ENCODE data around the gene PPP1R9B. TPM values are rescaled to one million over a fixed set of nuclear protein-coding genes. Genes with fewer than 3 reads are reported as not detected.

The PPP1R9B gene
- total RNA-seq, 1 donor, result 53.0 TPM

DNA sequence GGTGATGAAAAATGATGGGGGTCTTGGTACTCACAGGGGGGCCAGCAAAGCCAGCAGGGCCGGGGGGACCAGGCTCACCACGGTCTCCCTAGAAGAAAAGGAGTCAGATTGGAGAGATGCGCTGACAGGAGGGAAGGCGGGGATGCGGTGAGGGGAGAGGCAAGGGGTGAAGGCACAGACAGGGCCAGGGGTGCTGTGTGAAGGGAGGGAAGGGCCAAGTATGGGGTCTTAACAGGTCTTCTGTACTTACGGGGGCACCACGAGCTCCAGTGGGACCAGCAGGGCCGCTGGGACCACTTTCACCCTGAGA lies 39.8 kb upstream of the PPP1R9B start:
- H3K9me3 ChIP-seq (ENCODE audit: low read depth, low read length), result no peaks in the 10 kb centered on the region
- no peaks in the 10 kb centered on the region for H3K27me3 ChIP-seq (ENCODE audit: insufficient read depth, low read length)
- H3K4me3 ChIP-seq (ENCODE audit: low read length), result no peak overlapping the region
- peaks cover 3% of the 10 kb centered on the region for H3K4me1 ChIP-seq (ENCODE audit: insufficient read depth, low read length)

DNA sequence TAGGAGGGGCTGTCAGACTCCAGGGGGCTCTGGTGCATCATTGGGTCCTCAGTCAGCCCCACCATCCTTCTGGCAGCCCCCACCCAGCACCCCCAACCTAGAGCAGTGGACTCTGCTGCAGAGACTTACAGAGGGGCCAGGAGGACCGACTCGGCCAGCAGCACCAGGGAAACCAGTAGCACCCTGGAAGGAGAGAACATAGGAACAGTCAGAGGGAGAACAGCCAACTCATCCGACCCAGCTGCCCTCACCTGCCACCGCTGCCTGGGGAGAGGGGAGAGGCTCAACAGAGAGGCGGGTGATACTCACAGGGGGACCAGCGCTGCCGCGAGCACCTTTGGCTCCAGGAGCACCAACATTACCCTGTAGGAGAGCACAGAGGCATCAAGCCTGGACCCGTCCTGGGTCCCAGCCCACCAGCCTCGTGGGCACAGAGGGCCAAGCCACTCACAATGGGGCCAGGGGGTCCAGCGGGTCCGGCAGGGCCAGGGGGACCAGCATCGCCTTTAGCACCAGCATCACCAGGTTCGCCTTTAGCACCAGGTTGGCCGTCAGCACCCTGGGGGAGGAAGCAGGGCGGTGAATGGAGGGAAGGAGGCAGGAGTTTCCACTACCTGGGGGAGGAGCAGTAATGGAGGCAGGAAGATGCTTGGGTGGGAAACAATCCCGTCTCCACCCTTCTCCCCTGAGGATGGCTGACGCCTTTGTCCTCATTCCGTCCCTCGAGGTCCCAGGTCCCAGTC lies 39.2 kb upstream of the PPP1R9B start:
- peaks cover 8% of the 10 kb centered on the region for H3K4me1 ChIP-seq (ENCODE audit: insufficient read depth, low read length)
- H3K4me3 ChIP-seq (ENCODE audit: low read length), result no peak overlapping the region
- no peaks in the 10 kb centered on the region for H3K27me3 ChIP-seq (ENCODE audit: insufficient read depth, low read length)
- no peaks in the 10 kb centered on the region for H3K9me3 ChIP-seq (ENCODE audit: low read depth, low read length)

DNA sequence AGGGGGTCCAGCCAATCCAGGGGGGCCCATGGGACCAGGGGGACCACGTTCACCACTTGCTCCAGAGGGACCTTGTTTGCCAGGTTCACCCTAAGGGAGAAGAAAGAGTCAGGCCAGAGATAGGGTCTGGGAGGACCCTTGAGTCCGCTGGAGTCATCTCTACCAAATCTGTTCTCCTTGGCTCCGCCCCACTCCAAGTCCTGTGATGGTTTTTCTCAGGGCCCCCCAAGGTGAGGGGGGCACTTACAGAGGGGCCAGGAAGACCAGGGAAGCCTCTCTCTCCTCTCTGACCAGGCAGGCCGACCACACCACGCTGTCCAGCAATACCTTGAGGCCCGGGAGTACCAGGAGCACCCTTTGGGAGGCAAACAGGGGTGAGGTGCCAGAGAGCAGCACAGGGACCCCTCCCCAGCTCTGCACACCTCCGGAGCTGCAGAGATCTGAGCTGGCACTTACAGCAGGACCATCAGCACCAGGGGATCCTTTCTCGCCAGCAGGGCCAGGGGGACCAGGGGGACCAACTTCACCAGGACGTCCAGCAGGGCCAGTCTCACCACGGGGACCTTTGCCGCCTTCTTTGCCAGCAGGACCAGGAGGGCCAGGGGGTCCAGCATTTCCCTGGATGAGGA lies 38.6 kb upstream of the PPP1R9B start:
- Histone ChIP-seq H3K27me3 (ENCODE audit: insufficient read depth, low read length) (no peaks in the 10 kb centered on the region), H3K9me3 (ENCODE audit: low read depth, low read length) (no peaks in the 10 kb centered on the region), H3K4me3 (ENCODE audit: low read length) (no peak overlapping the region), H3K4me1 (ENCODE audit: insufficient read depth, low read length) (peaks cover 15% of the 10 kb centered on the region)

DNA sequence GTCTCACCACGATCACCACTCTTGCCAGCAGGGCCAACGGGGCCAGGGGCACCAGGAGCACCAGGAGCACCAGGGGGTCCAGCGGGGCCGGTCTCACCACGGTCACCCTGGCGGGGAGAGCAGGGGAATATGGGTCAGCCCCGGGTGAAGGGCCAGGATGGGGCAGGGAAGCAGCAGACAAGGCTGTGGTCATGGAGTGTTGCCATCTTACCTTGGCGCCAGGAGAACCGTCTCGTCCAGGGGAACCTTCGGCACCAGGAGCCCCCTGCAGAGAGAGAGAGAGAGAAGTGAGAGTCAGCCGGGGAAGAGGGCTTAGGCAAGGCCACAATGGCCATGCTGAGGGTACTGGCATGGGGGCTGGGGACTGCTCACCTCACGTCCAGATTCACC lies 38.0 kb upstream of the PPP1R9B start:
- Histone ChIP-seq H3K4me3 (ENCODE audit: low read length) (no peak overlapping the region), H3K27me3 (ENCODE audit: insufficient read depth, low read length) (no peaks in the 10 kb centered on the region), H3K4me1 (ENCODE audit: insufficient read depth, low read length) (peaks cover 20% of the 10 kb centered on the region), H3K9me3 (ENCODE audit: low read depth, low read length) (no peaks in the 10 kb centered on the region)

DNA sequence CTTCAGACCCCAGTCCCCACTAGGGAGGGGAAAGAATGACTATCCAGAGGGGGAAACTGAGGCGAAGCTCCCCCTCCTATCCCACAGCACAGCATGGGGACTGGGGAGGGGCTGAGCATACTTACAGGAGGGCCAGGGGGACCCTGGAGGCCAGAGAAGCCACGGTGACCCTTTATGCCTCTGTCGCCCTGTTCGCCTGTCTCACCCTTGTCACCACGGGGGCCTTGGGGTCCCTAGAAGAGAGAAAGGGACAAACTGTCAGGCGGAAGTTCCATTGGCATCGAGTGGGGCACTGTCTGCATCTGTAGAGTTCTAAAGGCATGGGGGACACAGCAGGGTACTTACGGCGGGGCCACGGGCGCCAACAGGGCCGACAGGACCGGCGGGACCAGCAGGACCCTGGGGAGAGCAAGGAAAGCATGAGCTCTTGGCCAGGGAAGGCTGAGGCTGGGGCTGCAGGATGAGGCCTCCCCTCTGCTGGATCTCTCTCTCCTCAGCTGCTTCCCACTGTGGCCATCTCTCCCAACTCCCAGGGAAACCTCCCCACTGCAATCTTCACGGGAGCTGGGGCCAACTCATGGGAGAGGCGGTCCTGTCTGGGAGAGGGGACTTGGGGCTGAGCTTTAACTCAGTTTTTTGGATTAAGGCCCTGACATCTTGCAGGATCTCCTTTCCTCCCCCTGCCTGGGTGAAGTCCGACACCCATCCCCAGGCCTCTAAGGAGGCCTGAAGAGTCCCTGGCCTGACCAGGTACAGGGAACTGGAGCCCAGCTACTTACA lies 37.5 kb upstream of the PPP1R9B start:
- H3K9me3 ChIP-seq (ENCODE audit: low read depth, low read length), result no peaks in the 10 kb centered on the region
- H3K27me3 ChIP-seq (ENCODE audit: insufficient read depth, low read length), result no peaks in the 10 kb centered on the region
- H3K4me1 ChIP-seq (ENCODE audit: insufficient read depth, low read length), result peaks cover 26% of the 10 kb centered on the region
- no peak overlapping the region for H3K4me3 ChIP-seq (ENCODE audit: low read length)

DNA sequence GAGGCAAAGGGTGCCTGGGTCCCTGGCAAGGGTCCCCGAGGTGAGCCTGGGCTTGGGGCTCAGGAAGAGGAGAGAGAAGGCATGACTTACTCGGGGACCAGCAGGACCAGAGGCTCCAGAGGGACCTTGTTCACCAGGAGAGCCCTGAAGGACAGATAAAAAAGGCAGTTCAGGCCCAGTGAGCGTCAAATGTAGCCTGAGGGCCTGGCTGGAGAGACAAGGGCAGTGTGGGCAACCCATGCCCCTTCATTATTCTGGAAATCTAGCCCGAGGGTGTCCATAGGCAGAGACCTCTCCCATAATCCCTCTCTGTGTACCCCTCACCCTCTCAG lies 36.9 kb upstream of the PPP1R9B start:
- Histone ChIP-seq H3K4me3 (ENCODE audit: low read length) (no peak overlapping the region), H3K4me1 (ENCODE audit: insufficient read depth, low read length) (peaks cover 28% of the 10 kb centered on the region), H3K9me3 (ENCODE audit: low read depth, low read length) (no peaks in the 10 kb centered on the region), H3K27me3 (ENCODE audit: insufficient read depth, low read length) (no peaks in the 10 kb centered on the region)

DNA sequence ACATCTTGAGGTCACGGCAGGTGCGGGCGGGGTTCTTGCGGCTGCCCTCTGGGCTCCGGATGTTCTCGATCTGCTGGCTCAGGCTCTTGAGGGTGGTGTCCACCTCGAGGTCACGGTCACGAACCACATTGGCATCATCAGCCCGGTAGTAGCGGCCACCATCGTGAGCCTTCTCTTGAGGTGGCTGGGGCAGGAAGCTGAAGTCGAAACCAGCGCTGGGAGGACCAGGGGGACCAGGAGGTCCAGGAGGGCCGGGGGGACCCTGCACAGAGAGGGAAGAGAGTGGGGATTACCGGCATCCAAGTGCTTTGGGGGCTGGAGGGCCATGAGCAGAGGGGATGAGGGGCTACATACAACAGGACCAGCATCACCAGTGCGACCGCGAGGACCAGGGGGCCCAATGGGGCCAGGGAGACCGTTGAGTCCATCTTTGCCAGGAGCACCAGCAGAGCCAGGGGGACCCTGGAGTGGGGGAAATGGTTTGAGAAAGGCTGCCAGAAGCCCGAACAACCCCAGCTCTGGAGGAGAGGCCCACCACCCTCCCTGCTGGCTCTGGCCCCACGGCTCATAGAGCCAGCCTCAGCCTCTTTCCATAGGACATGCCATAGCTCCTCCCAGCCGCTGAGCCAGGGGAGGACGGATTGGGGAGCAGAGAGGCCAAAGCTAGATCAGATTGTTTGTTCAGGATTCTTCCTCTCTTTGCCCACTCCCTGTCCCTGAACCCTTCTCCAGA lies 36.4 kb upstream of the PPP1R9B start:
- no peak overlapping the region for H3K4me3 ChIP-seq (ENCODE audit: low read length)
- H3K9me3 ChIP-seq (ENCODE audit: low read depth, low read length), result no peaks in the 10 kb centered on the region
- H3K27me3 ChIP-seq (ENCODE audit: insufficient read depth, low read length), result no peaks in the 10 kb centered on the region
- H3K4me1 ChIP-seq (ENCODE audit: insufficient read depth, low read length), result peaks cover 28% of the 10 kb centered on the region

DNA sequence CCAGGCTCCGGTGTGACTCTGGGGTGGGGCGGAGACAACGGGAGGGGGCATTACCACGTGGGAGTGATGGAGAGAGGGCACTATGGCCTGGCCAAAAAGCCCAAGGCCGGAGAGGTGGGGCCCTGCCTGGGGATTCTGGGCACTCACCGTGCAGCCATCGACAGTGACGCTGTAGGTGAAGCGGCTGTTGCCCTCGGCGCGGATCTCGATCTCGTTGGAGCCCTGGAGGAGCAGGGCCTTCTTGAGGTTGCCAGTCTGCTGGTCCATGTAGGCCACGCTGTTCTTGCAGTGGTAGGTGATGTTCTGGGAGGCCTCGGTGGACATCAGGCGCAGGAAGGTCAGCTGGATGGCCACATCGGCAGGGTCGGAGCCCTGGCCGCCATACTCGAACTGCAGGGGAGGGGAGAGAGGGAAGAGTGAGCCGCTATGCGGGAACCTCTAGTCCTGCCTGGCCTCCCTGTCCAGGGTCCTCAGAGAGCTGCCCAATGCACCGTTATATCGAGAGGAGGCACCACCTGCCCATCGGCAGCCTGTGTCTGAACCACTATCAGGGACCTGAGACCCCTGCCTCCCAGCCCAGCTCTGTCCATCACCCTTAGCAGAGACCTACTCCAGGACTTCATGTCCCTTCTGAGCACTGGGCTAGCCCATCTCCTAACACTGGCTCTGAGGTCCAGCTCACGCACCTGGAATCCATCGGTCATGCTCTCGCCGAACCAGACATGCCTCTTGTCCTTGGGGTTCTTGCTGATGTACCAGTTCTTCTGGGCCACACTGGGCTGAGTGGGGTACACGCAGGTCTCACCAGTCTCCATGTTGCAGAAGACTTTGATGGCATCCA lies 35.4 kb upstream of the PPP1R9B start:
- no peak overlapping the region for H3K4me3 ChIP-seq (ENCODE audit: low read length)
- peaks cover 28% of the 10 kb centered on the region for H3K4me1 ChIP-seq (ENCODE audit: insufficient read depth, low read length)
- no peaks in the 10 kb centered on the region for H3K9me3 ChIP-seq (ENCODE audit: low read depth, low read length)
- H3K27me3 ChIP-seq (ENCODE audit: insufficient read depth, low read length), result no peaks in the 10 kb centered on the region

DNA sequence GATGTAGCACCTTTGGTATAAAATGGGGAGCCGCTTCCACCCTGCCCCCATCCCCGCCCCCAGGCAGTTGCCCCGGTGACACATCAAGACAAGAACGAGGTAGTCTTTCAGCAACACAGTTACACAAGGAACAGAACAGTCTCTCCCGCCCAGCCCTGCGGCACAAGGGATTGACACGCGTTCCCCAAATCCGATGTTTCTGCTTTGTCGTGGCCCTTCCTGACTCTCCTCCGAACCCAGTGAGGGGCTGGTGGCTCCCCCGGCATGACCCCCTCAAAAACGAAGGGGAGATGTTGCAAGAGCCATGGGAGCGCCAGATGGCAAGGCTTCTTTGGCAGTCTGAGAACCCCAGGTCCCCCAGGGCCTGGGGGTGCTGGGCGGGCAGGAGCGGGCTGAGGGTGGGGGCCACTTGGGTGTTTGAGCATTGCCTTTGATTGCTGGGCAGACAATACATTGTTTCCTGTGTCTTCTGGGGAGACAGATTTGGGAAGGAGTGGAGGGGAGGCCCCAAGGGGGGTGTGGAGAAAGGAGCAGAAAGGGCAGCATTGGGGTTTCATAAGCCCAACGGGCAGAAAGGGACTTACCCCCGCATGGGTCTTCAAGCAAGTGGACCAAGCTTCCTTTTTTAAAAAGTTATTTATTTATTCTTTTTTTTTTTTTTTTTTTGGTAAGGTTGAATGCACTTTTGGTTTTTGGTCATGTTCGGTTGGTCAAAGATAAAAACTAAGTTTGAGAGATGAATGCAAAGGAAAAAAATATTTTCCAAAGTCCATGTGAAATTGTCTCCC lies 34.3 kb upstream of the PPP1R9B start:
- H3K27me3 ChIP-seq (ENCODE audit: insufficient read depth, low read length), result no peaks in the 10 kb centered on the region
- no peaks in the 10 kb centered on the region for H3K9me3 ChIP-seq (ENCODE audit: low read depth, low read length)
- no peak overlapping the region for H3K4me3 ChIP-seq (ENCODE audit: low read length)
- H3K4me1 ChIP-seq (ENCODE audit: insufficient read depth, low read length), result peaks cover 28% of the 10 kb centered on the region

DNA sequence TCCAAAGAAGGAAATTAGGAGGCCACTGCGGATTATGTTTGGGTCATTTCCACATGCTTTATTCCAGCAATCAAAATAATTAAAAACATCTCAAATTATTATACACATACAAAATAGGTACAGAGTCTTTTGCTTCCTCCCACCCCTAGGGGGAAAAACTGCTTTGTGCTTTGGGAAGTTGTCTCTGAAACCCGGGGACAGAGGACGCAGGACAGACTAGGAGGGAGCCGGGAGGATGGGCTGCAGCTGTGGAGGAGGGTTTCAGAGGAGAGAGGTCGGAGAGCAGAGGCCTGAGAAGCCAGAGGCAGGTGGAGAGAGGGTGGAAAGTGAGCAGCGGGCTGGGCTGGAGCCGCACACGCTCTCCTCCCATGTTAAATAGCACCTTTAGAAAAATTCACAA lies 33.6 kb upstream of the PPP1R9B start:
- no peaks in the 10 kb centered on the region for H3K9me3 ChIP-seq (ENCODE audit: low read depth, low read length)
- H3K4me1 ChIP-seq (ENCODE audit: insufficient read depth, low read length), result peaks cover 28% of the 10 kb centered on the region
- H3K4me3 ChIP-seq (ENCODE audit: low read length), result no peak overlapping the region
- H3K27me3 ChIP-seq (ENCODE audit: insufficient read depth, low read length), result no peaks in the 10 kb centered on the region

DNA sequence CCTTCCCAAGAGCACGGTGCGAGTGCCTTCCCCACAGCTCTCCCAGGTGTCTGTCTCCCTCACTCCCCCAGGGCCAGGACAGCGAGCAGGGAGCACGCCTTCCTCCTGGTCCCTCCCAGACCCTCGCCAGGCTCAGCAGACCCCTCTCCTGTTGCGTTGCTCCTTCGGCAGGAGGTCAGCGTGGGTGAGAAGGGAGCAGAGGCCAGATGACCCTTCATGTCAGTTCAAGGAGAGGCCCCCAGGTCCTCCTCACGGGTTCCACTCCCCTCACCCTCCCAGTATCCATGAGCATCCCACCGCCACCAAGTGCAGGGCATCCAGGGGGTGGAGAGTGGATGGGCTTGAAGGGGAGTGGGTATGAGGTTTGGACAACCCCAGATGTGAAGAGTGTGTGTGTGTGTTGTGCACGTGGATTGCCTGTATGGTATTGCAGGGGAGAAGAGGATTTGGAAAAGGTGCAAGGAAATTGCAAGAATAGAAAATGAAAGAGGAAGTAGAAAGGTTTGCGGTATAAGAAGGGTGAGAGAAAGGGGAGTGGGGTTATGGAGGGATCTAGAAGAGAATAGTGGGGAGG lies 33.0 kb upstream of the PPP1R9B start:
- peaks cover 28% of the 10 kb centered on the region for H3K4me1 ChIP-seq (ENCODE audit: insufficient read depth, low read length)
- H3K9me3 ChIP-seq (ENCODE audit: low read depth, low read length), result no peaks in the 10 kb centered on the region
- no peak overlapping the region for H3K4me3 ChIP-seq (ENCODE audit: low read length)
- H3K27me3 ChIP-seq (ENCODE audit: insufficient read depth, low read length), result no peaks in the 10 kb centered on the region

DNA sequence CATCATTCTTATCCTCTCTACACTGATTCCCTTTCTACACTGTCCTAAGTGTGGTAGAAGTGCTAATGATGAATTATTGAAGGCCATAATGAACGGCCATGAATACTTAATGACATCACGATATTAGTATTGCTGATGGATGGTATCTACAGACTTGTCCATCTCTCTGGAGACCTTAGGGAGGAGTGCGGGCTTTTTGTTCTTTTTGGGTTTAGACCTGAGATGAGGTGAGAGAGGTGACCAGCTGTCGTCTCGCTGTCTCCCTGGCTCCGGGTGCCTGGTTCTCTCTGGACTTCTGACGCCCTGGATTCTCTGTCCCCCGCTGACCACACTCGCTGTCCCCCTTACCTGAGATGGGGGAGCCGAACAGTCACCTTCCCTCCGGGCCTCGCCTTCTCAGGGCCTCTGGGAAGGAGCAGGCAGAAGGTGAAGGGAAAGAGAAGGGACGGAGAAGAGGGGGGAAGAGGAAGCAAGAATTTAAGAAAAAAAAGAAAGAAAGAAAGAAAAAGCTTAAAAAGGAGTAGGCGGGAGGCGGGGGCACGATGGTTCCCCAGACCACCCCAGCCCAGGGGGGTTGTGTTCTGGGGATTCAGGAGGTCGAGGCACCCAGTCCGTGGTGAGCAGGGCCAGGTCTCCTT lies 32.4 kb upstream of the PPP1R9B start:
- Histone ChIP-seq H3K4me3 (ENCODE audit: low read length) (no peak overlapping the region), H3K4me1 (ENCODE audit: insufficient read depth, low read length) (peaks cover 34% of the 10 kb centered on the region), H3K9me3 (ENCODE audit: low read depth, low read length) (no peaks in the 10 kb centered on the region), H3K27me3 (ENCODE audit: insufficient read depth, low read length) (no peaks in the 10 kb centered on the region)
